GM12801 (cell line): ENCODE measurements around the gene ATP2B1.

Experiments
- CTCF ChIP-seq: IDR thresholded peaks from one replicate; pipeline ENCODE4 v1.5.1; 2011; ENCODE audit warnings: control low read depth; ENCODE audit not compliant: insufficient read length; ENCODE audit errors: extremely low read depth

The ATP2B1 gene

DNA sequence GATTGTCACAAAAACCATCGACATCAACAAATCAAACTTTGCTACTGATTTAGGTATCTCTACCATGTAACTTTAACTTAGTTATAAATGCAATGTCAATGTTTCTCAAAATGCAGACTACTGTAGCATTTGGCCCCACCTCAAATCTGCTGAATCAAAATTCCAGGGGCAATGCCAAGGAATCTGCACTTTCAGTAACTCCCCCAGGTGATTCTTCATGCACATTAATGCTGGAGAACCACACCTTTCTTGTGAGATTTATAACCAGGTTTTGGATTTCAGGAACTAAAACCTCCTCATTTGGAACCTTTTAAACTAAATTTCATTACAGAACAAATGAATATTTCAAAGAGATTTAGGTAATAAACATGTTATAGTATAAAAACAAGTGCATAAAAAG is 4.9 kb downstream of the ATP2B1 start:
- TF ChIP-seq CTCF, result no peak

- TF ChIP-seq CTCF, result no peak
Measured at GRCh38 chr12:89702503-89702902, 6.1 kb downstream of the ATP2B1 start.

- no peak for TF ChIP-seq CTCF
Measured at GRCh38 chr12:89701606-89702206, 6.9 kb downstream of the ATP2B1 start.

DNA sequence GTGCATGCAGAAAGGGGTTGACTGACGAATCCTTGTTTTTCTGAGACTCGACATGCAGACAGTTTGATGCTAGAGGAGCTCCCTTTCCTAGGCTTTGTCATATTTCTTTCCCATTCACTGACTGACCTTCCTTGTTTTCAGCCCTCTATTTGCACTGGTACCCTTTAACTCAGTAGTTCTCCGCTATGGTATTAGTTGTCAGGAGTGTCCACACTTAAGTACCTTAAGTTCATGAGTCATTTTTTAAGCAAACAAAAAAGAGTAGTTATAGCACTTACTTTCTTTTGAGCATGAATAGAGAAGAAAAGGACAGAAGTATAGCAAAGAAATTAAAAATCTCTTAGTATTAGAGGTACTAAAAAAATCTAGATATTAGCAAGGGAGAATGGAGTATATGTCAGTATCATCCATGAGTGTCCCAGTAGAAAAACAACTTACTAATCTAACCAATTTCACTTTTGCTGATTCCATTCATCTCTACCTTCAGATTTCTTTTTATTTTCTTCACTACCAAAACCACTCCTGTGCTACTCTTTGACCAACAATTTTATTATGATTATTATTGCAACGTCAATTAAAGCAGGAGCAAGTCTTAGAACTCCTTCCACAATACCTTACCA is 8.3 kb downstream of the ATP2B1 start:
- TF ChIP-seq CTCF, result no peak

- no peak for TF ChIP-seq CTCF
Measured at GRCh38 chr12:89698607-89699006, 10.0 kb downstream of the ATP2B1 start.

GRCh38 chr12:89697296-89697695 is 11.3 kb downstream of the ATP2B1 start:
- no peak for TF ChIP-seq CTCF

GRCh38 chr12:89695830-89696229 is 12.8 kb downstream of the ATP2B1 start:
- no peak for TF ChIP-seq CTCF
